ENCODE measurements around the gene RPL36.

DNA sequence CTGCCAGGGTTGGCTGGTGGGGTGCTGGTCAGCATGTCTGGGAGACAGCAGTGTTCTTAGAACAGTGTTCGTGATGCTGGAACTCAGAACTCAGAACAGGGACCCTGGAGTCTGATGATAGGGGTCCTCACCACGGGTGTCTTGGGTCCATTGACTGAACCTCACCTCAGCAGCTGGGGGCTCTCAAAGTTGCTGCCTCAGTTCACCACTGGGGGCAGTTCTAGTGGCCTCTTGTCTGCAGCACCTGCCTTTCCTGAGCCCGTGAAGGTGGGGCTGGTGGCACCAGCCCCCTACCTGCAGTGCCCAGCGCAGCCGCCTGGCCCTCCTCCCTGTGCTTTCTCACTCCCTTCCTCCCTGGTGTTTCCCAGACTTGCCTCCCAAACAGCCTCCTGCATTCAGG, 38.7 kb upstream of the RPL36 start:
- TF ChIP-seq POLR2AphosphoS5 (IDR thresholded peaks at IDR 0.05) (no peak), POLR2A (IDR thresholded peaks at IDR 0.05) (no peak)
- TF ChIP-seq, protein P1, sequence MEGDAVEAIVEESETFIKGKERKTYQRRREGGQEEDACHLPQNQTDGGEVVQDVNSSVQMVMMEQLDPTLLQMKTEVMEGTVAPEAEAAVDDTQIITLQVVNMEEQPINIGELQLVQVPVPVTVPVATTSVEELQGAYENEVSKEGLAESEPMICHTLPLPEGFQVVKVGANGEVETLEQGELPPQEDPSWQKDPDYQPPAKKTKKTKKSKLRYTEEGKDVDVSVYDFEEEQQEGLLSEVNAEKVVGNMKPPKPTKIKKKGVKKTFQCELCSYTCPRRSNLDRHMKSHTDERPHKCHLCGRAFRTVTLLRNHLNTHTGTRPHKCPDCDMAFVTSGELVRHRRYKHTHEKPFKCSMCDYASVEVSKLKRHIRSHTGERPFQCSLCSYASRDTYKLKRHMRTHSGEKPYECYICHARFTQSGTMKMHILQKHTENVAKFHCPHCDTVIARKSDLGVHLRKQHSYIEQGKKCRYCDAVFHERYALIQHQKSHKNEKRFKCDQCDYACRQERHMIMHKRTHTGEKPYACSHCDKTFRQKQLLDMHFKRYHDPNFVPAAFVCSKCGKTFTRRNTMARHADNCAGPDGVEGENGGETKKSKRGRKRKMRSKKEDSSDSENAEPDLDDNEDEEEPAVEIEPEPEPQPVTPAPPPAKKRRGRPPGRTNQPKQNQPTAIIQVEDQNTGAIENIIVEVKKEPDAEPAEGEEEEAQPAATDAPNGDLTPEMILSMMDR (IDR thresholded peaks at IDR 0.05): no peak

All from transverse colon (tissue), 4 donors.